ENCODE measurements around the gene NBPF1. TPM values are rescaled to one million over a fixed set of nuclear protein-coding genes. Genes with fewer than 3 reads are reported as not detected.
"Not testable (repeated sequence)": the region's sequence is repeated elsewhere in the genome, so short reads cannot be mapped to it uniquely, and the experiment has no call there.

Gene NBPF1
- total RNA-seq (2012; rRNA removed) = 15.7 and 20.3 TPM in 2 replicates

GRCh38 chr1:16613185-16614147, at the start of gene NBPF1:
Gene NBPF1, minus strand, starts transcription at chr1:16613564.
- Histone ChIP-seq H3K9ac (ENCODE audit: low read depth, low read length) (peak within 1 kb of the TSS; percentile 82), H3K4me1 (ENCODE audit: control insufficient read depth, insufficient read depth, low read length) (peaks cover 12% of the 10 kb centered on the region), H3K36me3 (ENCODE audit: insufficient read depth, low read length) (peaks cover 4% of the 10 kb centered on the region), H3K4me3 (ENCODE audit: low read length) (peak within 1 kb of the TSS; percentile 92), H3K9me3 (replicated peaks; ENCODE audit: low read length) (no peaks in the 10 kb centered on the region), H3K4me2 (ENCODE audit: low read length) (peak within 1 kb of the TSS; percentile 87), H3K27me3 (ENCODE audit: control insufficient read depth, insufficient read depth, low read length) (no peaks in the 10 kb centered on the region)

- H3K27me3 ChIP-seq (ENCODE audit: control insufficient read depth, insufficient read depth, low read length); H3K36me3 ChIP-seq (ENCODE audit: insufficient read depth, low read length); H3K4me2 ChIP-seq (ENCODE audit: low read length); H3K4me3 ChIP-seq (ENCODE audit: low read length); H3K4me1 ChIP-seq (ENCODE audit: control insufficient read depth, insufficient read depth, low read length); H3K9ac ChIP-seq (ENCODE audit: low read depth, low read length); H3K9me3 ChIP-seq (replicated peaks; ENCODE audit: low read length): not testable (repeated sequence)
Measured at GRCh38 chr1:16658234-16658633, 44.9 kb upstream of the NBPF1 start.

DNA sequence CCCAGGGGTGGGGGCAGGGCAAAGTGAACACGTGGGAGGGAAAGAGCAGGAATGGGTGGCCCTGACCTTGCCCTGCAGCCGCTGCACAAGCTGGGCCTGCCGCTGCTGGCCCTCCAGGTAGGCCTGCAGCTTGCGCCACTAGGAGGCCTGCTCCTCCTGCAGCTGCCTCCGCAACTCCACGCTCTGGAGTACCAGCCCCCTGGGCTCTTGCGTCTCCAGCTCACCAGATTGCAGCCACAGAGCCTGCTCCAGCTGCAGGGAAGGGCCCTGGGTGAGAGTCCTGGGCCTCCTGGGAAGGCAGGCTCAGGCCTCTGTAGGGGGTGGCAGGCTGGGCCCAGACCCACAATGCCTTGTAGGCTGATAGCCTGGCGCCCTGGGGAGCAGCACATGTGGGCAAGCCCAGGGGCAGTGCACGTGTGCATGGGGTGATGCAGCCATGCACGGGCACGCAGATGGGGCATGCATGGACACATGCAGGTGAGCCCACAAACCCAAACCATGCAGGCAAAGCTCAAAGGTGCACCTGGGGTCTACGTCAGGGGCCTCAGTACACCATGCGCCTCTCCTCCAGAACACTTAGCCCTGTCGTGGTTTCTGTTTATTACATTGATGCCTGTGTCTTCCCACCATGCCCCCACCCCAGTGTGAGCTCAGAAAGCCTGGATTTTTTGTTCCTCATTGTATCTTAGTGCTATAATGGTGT, 43.8 kb upstream of the NBPF1 start:
- not testable (repeated sequence) for H3K36me3 ChIP-seq (ENCODE audit: insufficient read depth, low read length); H3K9ac ChIP-seq (ENCODE audit: low read depth, low read length); H3K4me1 ChIP-seq (ENCODE audit: control insufficient read depth, insufficient read depth, low read length); H3K27me3 ChIP-seq (ENCODE audit: control insufficient read depth, insufficient read depth, low read length); H3K4me3 ChIP-seq (ENCODE audit: low read length); H3K4me2 ChIP-seq (ENCODE audit: low read length); H3K9me3 ChIP-seq (replicated peaks; ENCODE audit: low read length)

DNA sequence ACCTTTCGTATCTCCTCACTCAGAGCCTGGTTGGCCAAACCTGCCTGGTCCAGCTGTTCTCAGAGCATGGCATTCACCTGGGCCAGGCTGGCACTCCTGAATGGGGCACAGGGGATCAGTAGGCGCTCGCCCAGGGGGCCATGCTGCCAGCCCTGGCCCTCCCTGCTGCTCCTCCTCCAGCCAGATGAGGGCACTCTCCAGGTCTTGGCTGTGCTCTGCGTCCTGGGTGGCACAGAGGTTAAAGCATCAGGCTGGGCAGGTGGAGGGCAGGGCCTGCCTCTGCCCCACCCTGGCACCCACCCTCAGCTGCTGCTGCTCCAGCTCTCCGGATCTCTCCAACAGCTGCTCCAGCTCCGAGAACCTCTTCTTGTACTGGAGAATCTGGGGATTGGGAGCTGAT, 43.2 kb upstream of the NBPF1 start:
- not testable (repeated sequence) for H3K4me2 ChIP-seq (ENCODE audit: low read length); H3K9me3 ChIP-seq (replicated peaks; ENCODE audit: low read length); H3K27me3 ChIP-seq (ENCODE audit: control insufficient read depth, insufficient read depth, low read length); H3K4me3 ChIP-seq (ENCODE audit: low read length); H3K4me1 ChIP-seq (ENCODE audit: control insufficient read depth, insufficient read depth, low read length); H3K9ac ChIP-seq (ENCODE audit: low read depth, low read length); H3K36me3 ChIP-seq (ENCODE audit: insufficient read depth, low read length)

DNA sequence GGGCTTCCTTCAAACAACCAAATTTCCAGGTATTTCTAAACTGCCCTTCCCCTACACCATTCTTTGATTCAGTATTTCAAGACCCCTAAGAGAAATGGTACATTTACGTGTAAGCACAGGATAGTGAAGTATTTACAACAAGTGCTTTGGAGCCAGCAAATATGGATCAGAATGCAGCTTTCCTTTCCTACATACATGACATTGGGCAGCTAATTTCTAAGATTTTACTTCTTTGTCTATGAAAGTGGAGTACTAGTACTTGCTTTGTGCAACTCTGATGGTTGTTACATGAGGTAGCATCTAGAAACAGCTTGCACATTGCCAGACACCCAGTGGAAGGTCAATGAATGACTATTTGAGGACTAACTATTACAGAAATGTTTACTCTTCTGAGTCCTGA, 38.2 kb upstream of the NBPF1 start:
- H3K36me3 ChIP-seq (ENCODE audit: insufficient read depth, low read length); H3K4me2 ChIP-seq (ENCODE audit: low read length); H3K4me1 ChIP-seq (ENCODE audit: control insufficient read depth, insufficient read depth, low read length): not testable (repeated sequence)

DNA sequence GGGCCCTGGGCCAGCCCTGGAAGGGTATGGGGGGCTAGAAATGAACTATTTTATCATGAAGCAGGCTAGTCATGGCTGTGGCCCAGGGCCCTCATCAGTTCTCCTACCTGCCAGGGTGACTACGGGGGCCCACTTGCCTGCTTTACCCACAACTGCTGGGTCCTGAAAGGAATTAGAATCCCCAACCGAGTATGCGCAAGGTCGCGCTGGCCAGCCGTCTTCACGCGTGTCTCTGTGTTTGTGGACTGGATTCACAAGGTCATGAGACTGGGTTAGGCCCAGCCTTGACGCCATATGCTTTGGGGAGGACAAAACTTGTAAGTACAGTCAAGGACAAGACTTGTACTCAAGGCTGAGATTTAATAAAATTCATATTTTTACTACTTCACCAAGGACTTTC, 36.6 kb upstream of the NBPF1 start:
- not testable (repeated sequence) for H3K4me2 ChIP-seq (ENCODE audit: low read length); H3K4me1 ChIP-seq (ENCODE audit: control insufficient read depth, insufficient read depth, low read length); H3K9me3 ChIP-seq (replicated peaks; ENCODE audit: low read length)

More for the DNA sequence above, 38.2 kb upstream of the NBPF1 start:
- H3K4me3 ChIP-seq (ENCODE audit: low read length); H3K9ac ChIP-seq (ENCODE audit: low read depth, low read length); H3K9me3 ChIP-seq (replicated peaks; ENCODE audit: low read length): not testable (repeated sequence)
- H3K27me3 ChIP-seq (ENCODE audit: control insufficient read depth, insufficient read depth, low read length) = peaks cover 20% of the 10 kb centered on the region

GRCh38 chr1:16649390-16649789, 36.0 kb upstream of the NBPF1 start:
- not testable (repeated sequence) for H3K4me2 ChIP-seq (ENCODE audit: low read length); H3K4me3 ChIP-seq (ENCODE audit: low read length); H3K9me3 ChIP-seq (replicated peaks; ENCODE audit: low read length); H3K36me3 ChIP-seq (ENCODE audit: insufficient read depth, low read length); H3K9ac ChIP-seq (ENCODE audit: low read depth, low read length); H3K4me1 ChIP-seq (ENCODE audit: control insufficient read depth, insufficient read depth, low read length)
- peaks cover 20% of the 10 kb centered on the region for H3K27me3 ChIP-seq (ENCODE audit: control insufficient read depth, insufficient read depth, low read length)

More for the DNA sequence above, 36.6 kb upstream of the NBPF1 start:
- not testable (repeated sequence) for H3K4me3 ChIP-seq (ENCODE audit: low read length); H3K9ac ChIP-seq (ENCODE audit: low read depth, low read length); H3K36me3 ChIP-seq (ENCODE audit: insufficient read depth, low read length)
- H3K27me3 ChIP-seq (ENCODE audit: control insufficient read depth, insufficient read depth, low read length) = peaks cover 20% of the 10 kb centered on the region

- peaks cover 20% of the 10 kb centered on the region for H3K27me3 ChIP-seq (ENCODE audit: control insufficient read depth, insufficient read depth, low read length)
- H3K9ac ChIP-seq (ENCODE audit: low read depth, low read length); H3K4me2 ChIP-seq (ENCODE audit: low read length); H3K36me3 ChIP-seq (ENCODE audit: insufficient read depth, low read length); H3K9me3 ChIP-seq (replicated peaks; ENCODE audit: low read length); H3K4me3 ChIP-seq (ENCODE audit: low read length); H3K4me1 ChIP-seq (ENCODE audit: control insufficient read depth, insufficient read depth, low read length): not testable (repeated sequence)
Measured at GRCh38 chr1:16648756-16649155, 35.4 kb upstream of the NBPF1 start.

DNA sequence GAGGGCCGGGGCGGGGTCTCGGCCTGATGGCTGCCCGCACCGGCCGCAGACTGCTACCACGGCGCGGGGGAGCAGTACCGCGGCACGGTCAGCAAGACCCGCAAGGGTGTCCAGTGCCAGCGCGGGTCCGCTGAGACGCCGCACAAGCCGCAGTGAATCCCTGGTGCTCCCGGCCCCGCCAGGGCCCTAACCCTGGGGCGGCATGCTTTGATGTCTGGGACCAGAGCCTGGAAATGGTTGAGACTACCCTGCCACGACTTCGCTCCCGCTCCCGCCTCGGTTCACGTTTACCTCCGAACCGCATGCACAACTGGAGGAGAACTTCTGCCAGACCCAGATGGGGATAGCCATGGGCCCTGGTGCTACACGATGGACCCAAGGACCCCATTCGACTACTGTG, 34.9 kb upstream of the NBPF1 start:
- not testable (repeated sequence) for H3K9ac ChIP-seq (ENCODE audit: low read depth, low read length); H3K4me2 ChIP-seq (ENCODE audit: low read length); H3K9me3 ChIP-seq (replicated peaks; ENCODE audit: low read length); H3K4me3 ChIP-seq (ENCODE audit: low read length); H3K36me3 ChIP-seq (ENCODE audit: insufficient read depth, low read length)
- peaks cover 14% of the 10 kb centered on the region for H3K4me1 ChIP-seq (ENCODE audit: control insufficient read depth, insufficient read depth, low read length)
- peaks cover 20% of the 10 kb centered on the region for H3K27me3 ChIP-seq (ENCODE audit: control insufficient read depth, insufficient read depth, low read length)

DNA sequence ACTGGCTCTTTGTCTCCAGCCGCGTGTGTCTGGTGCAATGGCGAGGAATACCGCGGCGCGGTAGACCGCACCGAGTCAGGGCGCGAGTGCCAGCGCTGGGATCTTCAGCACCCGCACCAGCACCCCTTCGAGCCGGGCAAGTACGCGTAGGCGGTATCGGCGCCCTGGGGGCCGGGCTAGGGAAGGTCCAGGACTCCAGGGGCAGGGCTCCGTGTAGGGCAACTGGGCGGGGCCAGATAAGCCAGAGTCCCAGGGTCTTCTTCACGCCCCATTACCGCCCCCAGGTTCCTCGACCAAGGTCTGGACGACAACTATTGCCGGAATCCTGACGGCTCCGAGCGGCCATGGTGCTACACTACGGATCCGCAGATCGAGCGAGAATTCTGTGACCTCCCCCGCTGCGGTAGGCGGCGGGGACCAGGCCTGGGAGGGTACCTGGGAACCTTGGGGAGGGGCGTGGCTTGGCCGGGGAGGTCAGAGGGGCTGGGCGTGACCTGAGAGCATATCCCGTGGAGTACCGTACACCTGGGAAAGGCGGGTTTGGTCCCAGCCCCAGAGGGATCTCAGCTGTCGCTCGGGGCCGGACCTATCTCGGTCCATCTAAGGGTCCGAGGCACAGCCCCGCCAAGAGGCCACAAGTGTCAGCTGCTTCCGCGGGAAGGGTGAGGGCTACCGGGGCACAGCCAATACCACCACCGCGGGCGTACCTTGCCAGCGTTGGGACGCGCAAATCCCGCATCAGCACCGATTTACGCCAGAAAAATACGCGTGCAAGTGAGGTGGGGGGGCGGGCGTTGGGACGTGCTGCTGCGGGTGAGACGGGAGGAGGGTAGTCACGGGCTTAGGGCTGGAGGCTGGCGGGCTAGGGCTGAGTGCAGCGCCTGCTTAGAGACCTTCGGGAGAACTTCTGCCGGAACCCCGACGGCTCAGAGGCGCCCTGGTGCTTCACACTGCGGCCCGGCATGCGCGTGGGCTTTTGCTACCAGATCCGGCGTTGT, 34.1 kb upstream of the NBPF1 start:
- Histone ChIP-seq H3K4me1 (ENCODE audit: control insufficient read depth, insufficient read depth, low read length) (peaks cover 19% of the 10 kb centered on the region), H3K27me3 (ENCODE audit: control insufficient read depth, insufficient read depth, low read length) (peaks cover 20% of the 10 kb centered on the region)
- not testable (repeated sequence) for H3K4me2 ChIP-seq (ENCODE audit: low read length); H3K9me3 ChIP-seq (replicated peaks; ENCODE audit: low read length); H3K4me3 ChIP-seq (ENCODE audit: low read length); H3K9ac ChIP-seq (ENCODE audit: low read depth, low read length); H3K36me3 ChIP-seq (ENCODE audit: insufficient read depth, low read length)

DNA sequence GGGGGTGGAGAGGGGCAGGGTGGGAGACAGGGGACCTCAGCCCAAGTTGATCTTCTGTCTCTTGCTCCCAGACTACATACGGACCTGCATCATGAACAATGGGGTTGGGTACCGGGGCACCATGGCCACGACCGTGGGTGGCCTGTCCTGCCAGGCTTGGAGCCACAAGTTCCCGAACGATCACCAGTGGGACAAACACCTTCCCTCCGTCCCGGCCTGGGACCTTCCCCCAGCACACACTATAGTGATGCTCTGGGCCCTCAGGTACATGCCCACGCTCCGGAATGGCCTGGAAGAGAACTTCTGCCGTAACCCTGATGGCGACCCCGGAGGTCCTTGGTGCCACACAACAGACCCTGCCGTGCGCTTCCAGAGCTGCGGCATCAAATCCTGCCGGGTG, 33.4 kb upstream of the NBPF1 start:
- peaks cover 14% of the 10 kb centered on the region for H3K27me3 ChIP-seq (ENCODE audit: control insufficient read depth, insufficient read depth, low read length)
- H3K4me1 ChIP-seq (ENCODE audit: control insufficient read depth, insufficient read depth, low read length) = peaks cover 19% of the 10 kb centered on the region
- H3K9me3 ChIP-seq (replicated peaks; ENCODE audit: low read length); H3K9ac ChIP-seq (ENCODE audit: low read depth, low read length); H3K4me3 ChIP-seq (ENCODE audit: low read length); H3K36me3 ChIP-seq (ENCODE audit: insufficient read depth, low read length); H3K4me2 ChIP-seq (ENCODE audit: low read length): not testable (repeated sequence)
